DMS79 treated with DMSO at 0.1 percent for 48 hours (cell line): ENCODE results near the gene MCF2L.

Experiments
- DNase-seq: peaks from one replicate; lab custom pipeline; 2025; lab: John Stamatoyannopoulos, UW

MCF2L gene

GRCh38 chr13:113112893-113113845 lies 144.2 kb downstream of the MCF2L start:
- DNase-seq = no peak

GRCh38 chr13:113113846-113114271 lies 144.8 kb downstream of the MCF2L start:
- DNase-seq = no peak

GRCh38 chr13:113114511-113115362 lies 145.7 kb downstream of the MCF2L start:
- DNase-seq = no peak

- no peak for DNase-seq
Measured at GRCh38 chr13:113115363-113116205, 146.6 kb downstream of the MCF2L start.

- no peak for DNase-seq
Measured at GRCh38 chr13:113116206-113116800, 147.3 kb downstream of the MCF2L start.

GRCh38 chr13:113116871-113117271 lies 147.9 kb downstream of the MCF2L start:
- DNase-seq = no peak

GRCh38 chr13:113117335-113117872 lies 148.4 kb downstream of the MCF2L start:
- no peak for DNase-seq

- DNase-seq = no peak
Measured at GRCh38 chr13:113117911-113118260, 148.9 kb downstream of the MCF2L start.

GRCh38 chr13:113118261-113119021 lies 149.4 kb downstream of the MCF2L start:
- DNase-seq = no peak

- DNase-seq = no peak
Measured at GRCh38 chr13:113119166-113119821, 150.3 kb downstream of the MCF2L start.

- DNase-seq = no peak
Measured at GRCh38 chr13:113119822-113120189, 150.8 kb downstream of the MCF2L start.

- no peak for DNase-seq
Measured at GRCh38 chr13:113120300-113121182, 151.5 kb downstream of the MCF2L start.

- no peak for DNase-seq
Measured at GRCh38 chr13:113121183-113121927, 152.3 kb downstream of the MCF2L start.

- DNase-seq = no peak
Measured at GRCh38 chr13:113121928-113122471, 153.0 kb downstream of the MCF2L start.

GRCh38 chr13:113122550-113123225 lies 153.7 kb downstream of the MCF2L start, which contains the start of gene F10:
Gene F10, plus strand, starts transcription at chr13:113122799. Its CDS starts 57 bp downstream, at chr13:113122856.
- no peak for DNase-seq

GRCh38 chr13:113123226-113124201 lies 154.5 kb downstream of the MCF2L start:
- DNase-seq = no peak
